ENCODE measurements around the gene RNASE4. TPM values are rescaled to one million over a fixed set of nuclear protein-coding genes. Genes with fewer than 3 reads are reported as not detected.

Gene RNASE4
- total and polyA plus RNA-seq, 2 donors = 39.5 to 135 TPM

DNA sequence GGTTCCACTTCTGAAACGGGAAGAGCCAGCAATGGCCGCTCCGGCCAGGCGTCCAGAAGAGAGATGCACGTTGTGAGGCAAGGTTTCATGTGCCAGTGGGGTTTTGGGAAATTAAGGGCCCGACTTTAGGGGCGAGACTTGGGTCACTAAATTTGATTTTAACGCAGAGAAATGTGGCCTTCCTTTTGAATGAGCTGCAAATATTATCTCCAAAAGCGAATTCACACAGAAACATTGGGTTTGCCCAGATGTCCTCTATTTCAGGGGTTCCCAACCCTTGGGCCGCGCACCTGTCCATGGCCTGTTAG, 2.3 kb upstream of the RNASE4 start:
- Histone ChIP-seq H3K36me3 (ENCODE audit: insufficient read depth) (no peaks in the 10 kb centered on the region), H3K4me3 (ENCODE audit: low read depth, low read length) (peak overlapping the region; percentile 55), H3K4me1 (ENCODE audit: insufficient read depth) (no peaks in the 10 kb centered on the region), H3K27ac (ENCODE audit: low read depth) (peak overlapping the region; percentile 100)
- DNase-seq (ENCODE audit: extremely low spot score) = no peak
- 1% methylated on average over 11 of the region's 11 CpGs for WGBS

DNA sequence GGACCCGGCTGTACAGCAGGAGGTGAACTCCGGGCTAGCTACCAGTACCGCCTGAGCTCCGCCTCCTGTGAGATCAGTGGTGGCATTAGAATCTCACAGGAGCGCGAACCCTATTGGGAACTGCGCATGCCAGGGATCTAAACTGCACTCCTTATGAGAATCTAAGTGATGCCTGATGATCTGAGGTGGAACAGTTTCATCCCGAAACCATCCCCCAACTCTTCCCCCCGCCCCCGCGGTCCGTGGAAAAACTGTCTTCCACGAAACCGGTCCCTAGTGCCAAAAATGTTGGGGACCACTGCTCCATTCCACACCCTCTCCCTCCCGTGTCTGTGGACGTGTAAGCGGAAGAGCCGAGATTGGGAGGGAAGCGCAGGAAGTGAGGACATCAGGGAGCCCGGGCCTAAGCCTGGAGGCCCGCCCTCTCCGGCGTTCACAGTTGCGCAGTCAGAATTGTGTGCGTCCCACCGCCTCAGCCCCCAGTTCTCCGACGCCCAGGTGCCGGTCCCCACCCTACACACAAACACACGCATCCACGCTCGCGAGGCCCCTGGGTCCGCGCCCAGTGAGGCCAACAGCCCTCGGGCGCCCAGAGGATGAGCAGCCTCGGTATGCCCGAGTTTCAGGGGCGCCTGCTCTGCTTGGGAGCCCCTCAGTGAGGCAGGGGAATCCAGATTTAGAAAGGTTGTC, 1.8 kb upstream of the RNASE4 start:
- no peaks in the 10 kb centered on the region for H3K4me1 ChIP-seq (ENCODE audit: insufficient read depth)
- peak; percentile 95 for DNase-seq (ENCODE audit: extremely low spot score)
- no peaks in the 10 kb centered on the region for H3K36me3 ChIP-seq (ENCODE audit: insufficient read depth)
- peak overlapping the region; percentile 100 for H3K27ac ChIP-seq (ENCODE audit: low read depth)
- WGBS = under 1% methylated on average over 40 of the region's 40 CpGs
- peak overlapping the region; percentile 55 for H3K4me3 ChIP-seq (ENCODE audit: low read depth, low read length)

DNA sequence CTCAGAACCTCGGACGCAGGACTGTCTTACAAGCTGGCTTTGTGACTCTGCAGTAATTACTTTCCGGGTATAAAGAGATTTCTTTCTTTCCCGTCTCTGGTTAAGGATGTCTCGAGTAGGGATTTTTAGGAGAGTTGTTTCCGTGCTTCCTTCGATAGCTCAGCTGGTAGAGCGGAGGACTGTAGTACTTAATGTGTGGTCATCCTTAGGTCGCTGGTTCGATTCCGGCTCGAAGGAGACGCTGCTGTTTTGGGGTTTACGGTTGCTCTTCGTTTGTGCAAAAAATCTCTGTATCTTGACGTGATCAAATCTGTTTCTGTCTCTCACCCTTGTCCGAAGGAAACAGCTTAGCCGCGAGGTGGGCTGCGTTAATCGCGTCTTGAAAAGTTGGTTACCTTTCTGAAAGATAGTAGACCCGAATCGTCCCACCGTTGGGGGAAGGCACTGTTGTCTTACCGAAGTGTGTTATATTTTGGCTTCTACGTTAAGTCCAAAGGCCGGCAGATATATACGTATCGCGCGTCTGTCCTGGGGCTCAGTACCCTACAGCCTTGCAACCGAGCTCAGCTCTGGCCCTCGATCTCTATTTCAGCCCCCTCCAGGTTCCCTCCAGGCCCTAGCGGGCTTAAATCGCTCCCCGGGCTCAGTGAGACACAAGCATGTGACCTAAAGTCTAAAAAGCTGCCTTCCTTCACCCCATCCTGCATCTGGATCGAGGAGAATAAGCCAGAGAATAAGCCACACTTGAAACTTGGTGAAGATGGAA, 1.1 kb upstream of the RNASE4 start:
- H3K27ac ChIP-seq (ENCODE audit: low read depth) = peak overlapping the region; percentile 100
- H3K4me3 ChIP-seq (ENCODE audit: low read depth, low read length) = peak overlapping the region; percentile 55
- DNase-seq (ENCODE audit: extremely low spot score) = peak; percentile 86
- no peaks in the 10 kb centered on the region for H3K36me3 ChIP-seq (ENCODE audit: insufficient read depth)
- H3K4me1 ChIP-seq (ENCODE audit: insufficient read depth) = no peaks in the 10 kb centered on the region
- WGBS = under 1% methylated on average over 38 of the region's 38 CpGs

DNA sequence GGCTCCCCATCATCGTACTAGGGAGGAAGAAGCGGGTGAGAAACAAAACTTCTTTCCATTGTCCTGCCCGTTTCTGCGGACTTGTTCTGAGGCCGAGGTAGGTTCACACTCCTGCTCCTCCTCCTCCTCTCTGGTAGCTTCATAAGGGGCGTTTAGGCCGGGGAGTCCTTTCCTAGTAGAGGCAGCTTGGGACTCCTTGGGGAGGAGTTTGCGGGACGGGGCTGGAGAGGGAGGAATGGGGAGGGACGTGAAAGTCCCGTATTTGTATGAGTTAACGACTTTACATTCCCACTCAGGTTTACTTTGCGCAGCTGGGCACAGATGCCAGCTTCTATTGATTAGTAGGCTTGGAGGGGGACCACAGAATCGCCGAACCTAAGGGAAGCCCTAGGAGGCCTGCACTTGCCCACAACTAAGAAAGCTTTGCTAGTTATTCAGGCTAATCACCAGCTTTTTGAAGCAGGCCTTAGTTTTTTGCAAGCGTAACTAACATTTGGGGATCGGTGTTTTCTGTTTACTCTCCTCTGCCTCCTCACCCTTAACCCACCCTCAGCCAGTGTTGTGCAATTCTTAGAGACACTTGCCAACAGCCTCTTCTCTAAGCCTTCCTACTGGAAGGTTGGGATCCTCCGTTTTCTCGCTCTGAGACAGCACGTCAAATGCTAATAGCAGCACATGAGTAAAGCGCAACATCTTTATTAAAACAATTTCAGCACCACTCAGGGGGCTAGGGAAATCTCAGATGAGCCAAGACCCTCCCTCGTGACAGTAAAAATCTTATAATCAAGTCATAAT, 499 bp downstream of the RNASE4 start:
- no peak for DNase-seq (ENCODE audit: extremely low spot score)
- peak overlapping the region; percentile 88 for H3K27ac ChIP-seq (ENCODE audit: low read depth)
- H3K4me1 ChIP-seq (ENCODE audit: insufficient read depth) = no peaks in the 10 kb centered on the region
- WGBS = 7% methylated on average over 22 of the region's 22 CpGs
- H3K36me3 ChIP-seq (ENCODE audit: insufficient read depth) = no peaks in the 10 kb centered on the region
- H3K4me3 ChIP-seq (ENCODE audit: low read depth, low read length) = peak overlapping the region; percentile 55

DNA sequence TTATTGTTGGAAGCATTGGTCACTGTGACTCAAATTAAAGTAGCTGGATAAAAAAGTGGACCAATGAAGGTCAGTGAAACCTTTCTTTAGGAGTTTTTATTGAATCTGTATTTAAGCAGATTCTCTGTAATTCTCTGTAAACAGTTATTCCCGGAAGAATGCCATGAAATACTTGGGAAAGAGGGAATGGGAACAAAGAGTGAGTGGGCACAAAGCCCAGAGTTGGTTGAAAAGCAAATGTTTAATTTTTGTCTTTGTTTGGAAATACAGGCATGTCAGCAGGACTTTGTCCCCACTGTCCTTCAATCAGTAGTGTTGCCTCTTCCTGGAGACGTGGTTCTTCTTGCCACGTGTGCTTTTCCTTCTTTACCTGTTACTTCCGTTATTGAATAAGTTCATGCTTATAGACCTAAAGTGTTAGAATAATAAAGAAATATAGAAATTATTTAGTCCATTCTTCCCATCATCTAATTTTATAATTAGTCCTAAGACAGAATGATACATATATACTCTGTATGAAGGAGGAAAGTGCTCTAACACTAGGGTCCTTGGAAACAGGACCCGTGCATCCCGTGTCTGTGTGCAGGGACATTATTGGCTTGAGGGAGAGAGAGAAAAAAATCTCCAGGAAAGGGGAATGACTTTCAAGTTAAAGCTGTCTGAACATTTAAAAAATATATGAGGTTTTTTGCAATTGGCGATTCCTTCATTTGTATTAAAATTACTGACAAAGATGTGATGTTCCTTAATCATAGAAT, 2.2 kb downstream of the RNASE4 start:
- H3K36me3 ChIP-seq (ENCODE audit: insufficient read depth) = no peaks in the 10 kb centered on the region
- no peak overlapping the region for H3K4me3 ChIP-seq (ENCODE audit: low read depth, low read length)
- no peak for DNase-seq (ENCODE audit: extremely low spot score)
- no peak overlapping the region for H3K27ac ChIP-seq (ENCODE audit: low read depth)
- H3K4me1 ChIP-seq (ENCODE audit: insufficient read depth) = no peaks in the 10 kb centered on the region
- WGBS = 70% methylated on average over 7 of the region's 7 CpGs

DNA sequence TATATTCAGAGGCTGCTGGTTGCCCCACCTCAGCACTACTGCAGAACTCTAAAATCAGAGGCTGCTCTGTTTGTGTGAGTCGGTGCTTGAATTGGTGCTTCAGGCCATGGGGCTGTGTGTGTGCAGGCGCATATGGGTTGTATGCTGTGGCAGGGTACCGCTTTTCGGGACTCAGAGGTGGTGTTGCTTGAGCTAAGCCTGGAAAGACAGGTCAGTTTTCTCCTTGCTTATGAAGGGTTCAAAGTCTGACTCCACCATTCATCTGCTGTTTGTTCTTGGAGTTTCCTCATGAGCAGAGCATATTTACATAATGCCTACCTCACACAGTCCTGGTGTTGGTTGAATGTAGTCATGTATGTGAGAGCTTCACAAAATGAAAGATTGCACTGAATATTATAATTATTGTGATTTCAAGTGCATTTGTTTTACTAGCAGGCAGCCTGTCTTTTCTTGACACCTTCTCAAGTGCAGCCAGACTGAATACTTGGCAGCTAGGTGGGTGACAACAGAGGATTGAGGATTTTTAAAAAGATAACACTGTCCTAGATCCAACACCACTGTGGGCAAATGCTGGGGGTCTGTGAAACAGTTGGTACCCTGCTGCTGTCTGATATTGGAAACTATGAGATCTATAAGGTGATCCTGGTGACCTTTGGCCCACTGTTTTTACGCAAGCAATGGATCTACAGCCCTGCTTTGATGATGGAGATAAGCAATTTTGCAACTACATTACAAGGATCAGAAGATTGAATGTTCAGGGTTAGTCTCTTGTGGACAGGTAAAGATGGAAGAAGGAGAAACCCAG, 3.2 kb downstream of the RNASE4 start:
- Histone ChIP-seq H3K27ac (ENCODE audit: low read depth) (no peak overlapping the region), H3K4me1 (ENCODE audit: insufficient read depth) (no peaks in the 10 kb centered on the region), H3K36me3 (ENCODE audit: insufficient read depth) (no peaks in the 10 kb centered on the region), H3K4me3 (ENCODE audit: low read depth, low read length) (no peak overlapping the region)
- no peak for DNase-seq (ENCODE audit: extremely low spot score)
- WGBS = 86% methylated on average over 5 of the region's 5 CpGs

DNA sequence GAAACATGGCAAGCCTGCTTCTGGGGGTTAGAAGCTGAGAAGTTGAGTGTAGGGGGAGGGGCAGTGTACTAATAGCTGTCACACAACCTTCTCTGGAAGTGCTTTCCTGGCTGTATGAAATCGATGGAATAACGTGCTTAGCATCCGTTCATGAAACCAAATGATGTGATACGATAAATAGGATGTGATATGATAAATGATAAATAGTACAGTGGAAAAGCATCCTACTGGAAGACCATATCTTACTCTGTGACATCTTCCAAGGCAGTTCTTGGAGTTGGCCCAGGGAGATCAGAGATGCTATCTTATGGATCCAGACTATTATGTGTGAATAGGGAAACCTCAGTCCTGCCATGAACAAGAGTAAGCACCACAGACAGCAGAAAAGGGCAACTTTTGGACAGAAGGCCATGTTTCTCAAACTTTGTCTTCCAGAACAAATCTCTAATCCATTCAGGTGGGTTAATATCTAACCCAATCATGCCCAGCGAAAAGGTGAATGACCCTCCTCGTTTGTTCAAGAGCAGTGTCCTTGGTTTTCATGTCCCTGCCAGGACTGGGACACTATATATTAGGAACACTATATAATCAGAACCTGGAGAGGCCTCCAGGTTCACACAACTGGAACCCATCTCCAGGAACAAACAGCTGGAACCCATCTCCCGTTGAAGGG, 3.9 kb downstream of the RNASE4 start, which contains the start of gene ANG:
TSS of gene ANG (plus strand) at position 598 of the 673 bp plus-strand sequence. CDS start 4,801 bp downstream, outside the sequence.
- DNase-seq (ENCODE audit: extremely low spot score) = no peak
- Histone ChIP-seq H3K4me3 (ENCODE audit: low read depth, low read length) (no peak within 1 kb of the TSS), H3K4me1 (ENCODE audit: insufficient read depth) (no peaks in the 10 kb centered on the region), H3K36me3 (ENCODE audit: insufficient read depth) (no peaks in the 10 kb centered on the region), H3K27ac (ENCODE audit: low read depth) (no peak within 1 kb of the TSS)
- 78% methylated on average over 7 of the region's 7 CpGs for WGBS

DNA sequence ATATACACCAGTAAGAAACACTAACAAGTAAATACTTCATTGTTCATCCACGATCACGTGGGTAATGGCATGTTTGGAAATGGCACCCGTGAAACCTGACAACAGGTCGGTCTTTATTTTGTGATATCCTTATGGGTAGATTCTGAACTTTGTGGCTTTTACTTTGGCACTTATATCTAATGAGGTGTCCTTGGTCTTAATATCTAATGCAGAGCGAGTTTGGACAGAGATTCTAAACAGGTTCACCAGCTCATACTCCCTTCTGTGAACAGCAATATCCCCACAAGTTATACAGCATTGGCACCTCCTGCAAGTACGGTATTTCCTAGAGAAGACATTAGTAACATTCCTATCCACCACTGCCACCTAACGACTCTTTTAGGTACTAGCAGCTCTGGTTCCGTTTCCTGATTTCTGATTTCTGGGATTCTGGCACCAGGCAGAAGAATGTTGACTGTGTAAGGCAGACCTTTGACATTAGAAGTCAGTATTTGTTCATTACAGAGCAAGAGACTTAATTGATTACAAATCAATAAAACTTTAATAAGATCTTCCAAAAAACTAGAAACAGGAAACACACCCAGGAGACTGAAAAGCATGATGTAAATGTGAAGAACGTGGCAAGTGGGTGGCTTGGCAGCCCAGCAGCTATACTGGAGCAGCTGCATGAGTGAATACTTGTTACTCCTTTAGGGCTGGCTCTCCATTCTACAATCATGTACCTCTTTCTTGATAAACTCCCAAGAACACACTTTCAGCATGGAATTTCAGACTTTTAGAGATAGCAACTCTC, 6.7 kb downstream of the RNASE4 start:
- H3K4me1 ChIP-seq (ENCODE audit: insufficient read depth) = no peaks in the 10 kb centered on the region
- WGBS = 29% methylated on average over 9 of the region's 9 CpGs
- no peak overlapping the region for H3K27ac ChIP-seq (ENCODE audit: low read depth)
- H3K36me3 ChIP-seq (ENCODE audit: insufficient read depth) = peaks cover 2% of the 10 kb centered on the region
- peak; percentile 60 for DNase-seq (ENCODE audit: extremely low spot score)
- H3K4me3 ChIP-seq (ENCODE audit: low read depth, low read length) = no peak overlapping the region

DNA sequence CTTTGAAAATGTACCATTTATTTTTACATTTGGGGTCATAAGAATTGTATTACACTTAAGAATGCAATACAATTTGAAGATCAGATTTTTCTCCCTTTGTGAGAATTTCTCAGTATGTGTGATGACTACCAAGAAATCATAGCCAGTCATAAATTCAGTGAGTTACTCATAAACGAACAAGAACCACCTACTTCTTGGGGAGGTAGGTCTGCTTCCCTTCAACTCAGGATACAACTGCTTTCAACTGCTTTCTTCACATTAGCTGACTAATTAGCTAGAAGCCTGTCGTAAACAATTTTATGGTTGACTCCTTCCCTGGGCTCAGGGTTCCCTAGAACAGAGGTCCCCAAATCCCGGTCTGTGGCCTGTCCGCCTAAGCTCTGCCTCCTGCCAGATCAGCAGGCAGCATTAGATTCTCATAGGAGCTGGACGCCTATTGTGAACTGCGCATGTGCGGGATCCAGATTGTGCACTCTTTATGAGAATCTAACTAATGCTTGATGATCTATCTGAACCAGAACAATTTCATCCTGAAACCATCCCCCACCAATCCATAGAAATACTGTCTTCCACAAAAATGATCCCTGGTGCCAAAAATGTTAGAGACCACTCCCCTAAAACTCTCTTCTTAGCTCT, 7.9 kb downstream of the RNASE4 start:
- WGBS = 74% methylated on average over 7 of the region's 7 CpGs
- DNase-seq (ENCODE audit: extremely low spot score) = no peak
- H3K36me3 ChIP-seq (ENCODE audit: insufficient read depth) = peaks cover 2% of the 10 kb centered on the region
- no peak overlapping the region for H3K4me3 ChIP-seq (ENCODE audit: low read depth, low read length)
- no peak overlapping the region for H3K27ac ChIP-seq (ENCODE audit: low read depth)
- H3K4me1 ChIP-seq (ENCODE audit: insufficient read depth) = no peaks in the 10 kb centered on the region

DNA sequence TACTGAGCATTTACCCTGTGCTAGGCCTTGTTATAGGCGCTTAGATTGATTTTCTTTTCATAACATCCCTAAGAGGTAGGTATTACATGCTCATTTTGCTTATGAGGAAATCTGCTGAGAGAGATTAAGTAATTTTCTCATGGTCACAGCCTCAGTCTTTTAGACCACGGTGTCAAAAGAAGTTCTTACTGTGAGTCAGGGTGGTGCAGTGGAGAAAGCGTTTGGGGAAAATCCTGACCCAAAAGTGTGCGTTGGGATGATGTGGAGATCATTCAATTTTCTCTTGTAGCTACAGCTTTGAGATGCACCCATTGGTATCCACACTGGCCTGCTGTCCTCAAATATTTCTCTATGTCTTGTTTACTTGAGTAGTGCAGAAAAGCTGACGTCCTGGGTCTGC, 12.4 kb downstream of the RNASE4 start:
- Histone ChIP-seq H3K4me1 (ENCODE audit: insufficient read depth) (no peaks in the 10 kb centered on the region), H3K4me3 (ENCODE audit: low read depth, low read length) (no peak overlapping the region), H3K27ac (ENCODE audit: low read depth) (no peak overlapping the region), H3K36me3 (ENCODE audit: insufficient read depth) (peaks cover 2% of the 10 kb centered on the region)
- WGBS = 92% methylated on average over 5 of the region's 5 CpGs
- DNase-seq (ENCODE audit: extremely low spot score) = no peak

DNA sequence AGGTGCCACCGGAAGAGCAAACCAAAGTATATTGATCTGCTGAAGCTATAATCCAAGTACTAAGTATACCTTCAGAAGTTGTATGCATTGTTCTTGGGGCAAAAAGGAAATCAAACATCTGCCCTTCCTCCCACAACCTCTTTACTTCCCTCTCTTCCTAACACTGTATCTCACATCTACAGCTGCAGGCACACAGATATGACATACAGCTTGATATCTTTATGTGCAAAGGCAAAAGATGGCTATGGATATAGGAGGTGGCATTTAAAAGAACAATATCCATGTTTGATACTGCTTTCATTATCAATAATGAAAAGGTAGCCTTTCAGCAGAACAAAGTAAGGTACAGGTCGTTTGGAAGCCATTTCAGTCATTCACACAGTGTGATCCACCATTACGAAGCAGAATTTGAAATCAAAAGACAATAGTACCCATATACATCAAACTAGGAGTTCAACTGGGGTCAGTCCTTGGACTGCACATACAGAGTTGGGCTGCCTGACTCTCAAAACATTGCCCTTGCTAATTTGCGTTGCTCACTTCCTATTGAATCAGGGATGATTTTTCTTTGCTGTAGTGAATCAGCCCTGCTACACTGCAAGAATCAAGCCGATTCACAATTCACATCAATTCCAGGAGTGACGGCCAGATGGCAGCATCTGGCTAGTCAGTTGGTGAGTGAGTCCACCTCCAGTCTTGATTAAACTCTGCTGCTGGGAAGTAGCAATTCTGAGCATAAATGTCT, 13.1 kb downstream of the RNASE4 start:
- peaks cover 2% of the 10 kb centered on the region for H3K36me3 ChIP-seq (ENCODE audit: insufficient read depth)
- 35% methylated on average over 6 of the region's 6 CpGs for WGBS
- H3K4me3 ChIP-seq (ENCODE audit: low read depth, low read length) = no peak overlapping the region
- peak; percentile 51 for DNase-seq (ENCODE audit: extremely low spot score)
- H3K27ac ChIP-seq (ENCODE audit: low read depth) = no peak overlapping the region
- no peaks in the 10 kb centered on the region for H3K4me1 ChIP-seq (ENCODE audit: insufficient read depth)
